Central memory CD4-positive, alpha-beta T cell (primary cell): ENCODE results near the gene TEDC1.

Experiments used
- DNase-seq: peaks from one replicate; pipeline ENCODE4 v3.0.0; 2022

The TEDC1 gene

GRCh38 chr14:105527381-105527825 lies 36.4 kb downstream of the TEDC1 start:
- no peak for DNase-seq

DNA sequence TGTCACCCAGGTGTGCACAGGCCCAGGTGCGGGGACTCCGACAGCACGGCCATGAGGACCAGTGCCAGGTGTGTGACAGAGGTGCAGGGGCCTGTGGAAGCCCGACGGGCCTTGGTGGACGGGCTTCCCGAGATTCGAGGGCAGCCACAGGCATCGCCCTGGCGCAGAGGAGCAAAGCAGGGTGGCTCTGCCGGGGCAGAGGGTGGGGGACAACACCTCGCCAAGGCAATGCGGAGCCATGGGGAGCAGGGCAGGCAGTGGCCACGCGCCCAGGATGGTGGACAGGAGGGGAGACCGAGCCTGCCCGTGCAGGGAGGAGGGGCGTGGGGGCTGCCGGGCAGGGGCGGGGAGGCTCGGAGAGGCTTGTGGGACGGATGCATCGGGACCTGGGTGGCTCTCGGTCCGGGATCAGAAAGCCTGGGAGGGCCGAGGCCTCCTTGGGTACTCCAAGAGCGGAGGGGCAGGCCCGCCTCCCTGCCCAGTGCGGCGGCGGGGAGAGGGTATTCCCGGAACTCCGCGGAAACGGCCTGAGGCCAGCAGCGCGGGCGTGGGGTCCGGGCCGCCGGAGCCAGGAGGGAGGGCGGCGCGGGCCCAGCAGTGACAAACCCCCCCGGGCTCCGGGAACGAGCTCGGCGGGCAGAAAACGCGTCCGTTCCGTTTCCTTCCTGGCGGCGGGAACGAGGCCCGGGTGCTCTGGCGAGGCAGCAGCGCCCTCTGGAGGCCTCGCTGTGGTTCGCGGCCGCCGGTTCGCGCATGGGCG lies 37.0 kb downstream of the TEDC1 start:
- peak; percentile 73 for DNase-seq

DNA sequence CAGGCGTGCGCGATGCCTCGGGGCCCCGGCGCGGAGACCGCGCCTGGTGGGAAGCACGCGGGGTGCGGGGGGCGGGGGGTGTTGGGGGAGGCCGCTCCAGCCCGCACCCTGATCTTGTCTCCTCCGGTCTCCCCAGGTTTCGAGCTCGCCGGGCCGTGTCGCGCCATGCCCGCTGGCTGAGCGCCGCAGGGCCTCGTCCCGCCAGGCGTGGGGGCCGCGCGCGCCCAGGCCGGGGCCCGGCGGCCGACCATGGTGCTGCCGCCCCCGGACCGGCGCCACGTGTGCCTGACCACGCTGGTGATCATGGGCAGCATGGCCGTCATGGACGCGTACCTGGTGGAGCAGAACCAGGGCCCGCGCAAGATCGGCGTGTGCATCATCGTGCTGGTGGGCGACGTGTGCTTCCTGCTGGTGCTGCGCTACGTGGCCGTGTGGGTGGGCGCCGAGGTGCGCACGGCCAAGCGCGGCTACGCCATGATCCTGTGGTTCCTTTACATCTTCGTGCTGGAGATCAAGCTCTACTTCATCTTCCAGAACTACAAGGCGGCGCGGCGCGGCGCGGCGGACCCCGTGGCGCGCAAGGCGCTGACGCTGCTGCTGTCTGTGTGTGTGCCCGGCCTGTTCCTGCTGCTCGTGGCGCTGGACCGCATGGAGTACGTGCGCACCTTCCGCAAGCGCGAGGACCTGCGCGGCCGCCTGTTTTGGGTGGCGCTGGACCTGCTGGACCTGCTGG lies 37.7 kb downstream of the TEDC1 start:
- DNase-seq, result no peak

DNA sequence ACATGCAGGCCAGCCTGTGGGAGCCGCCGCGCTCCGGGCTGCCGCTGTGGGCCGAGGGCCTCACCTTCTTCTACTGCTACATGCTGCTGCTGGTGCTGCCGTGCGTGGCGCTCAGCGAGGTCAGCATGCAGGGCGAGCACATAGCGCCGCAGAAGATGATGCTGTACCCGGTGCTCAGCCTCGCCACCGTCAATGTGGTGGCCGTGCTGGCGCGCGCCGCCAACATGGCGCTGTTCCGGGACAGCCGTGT lies 38.2 kb downstream of the TEDC1 start:
- DNase-seq, result no peak

- peak; percentile 42 for DNase-seq
Observed at GRCh38 chr14:105529569-105530284, 38.7 kb downstream of the TEDC1 start.

GRCh38 chr14:105530285-105531087 lies 39.4 kb downstream of the TEDC1 start:
- no peak for DNase-seq

GRCh38 chr14:105531088-105531893 lies 40.2 kb downstream of the TEDC1 start:
- DNase-seq, result no peak

DNA sequence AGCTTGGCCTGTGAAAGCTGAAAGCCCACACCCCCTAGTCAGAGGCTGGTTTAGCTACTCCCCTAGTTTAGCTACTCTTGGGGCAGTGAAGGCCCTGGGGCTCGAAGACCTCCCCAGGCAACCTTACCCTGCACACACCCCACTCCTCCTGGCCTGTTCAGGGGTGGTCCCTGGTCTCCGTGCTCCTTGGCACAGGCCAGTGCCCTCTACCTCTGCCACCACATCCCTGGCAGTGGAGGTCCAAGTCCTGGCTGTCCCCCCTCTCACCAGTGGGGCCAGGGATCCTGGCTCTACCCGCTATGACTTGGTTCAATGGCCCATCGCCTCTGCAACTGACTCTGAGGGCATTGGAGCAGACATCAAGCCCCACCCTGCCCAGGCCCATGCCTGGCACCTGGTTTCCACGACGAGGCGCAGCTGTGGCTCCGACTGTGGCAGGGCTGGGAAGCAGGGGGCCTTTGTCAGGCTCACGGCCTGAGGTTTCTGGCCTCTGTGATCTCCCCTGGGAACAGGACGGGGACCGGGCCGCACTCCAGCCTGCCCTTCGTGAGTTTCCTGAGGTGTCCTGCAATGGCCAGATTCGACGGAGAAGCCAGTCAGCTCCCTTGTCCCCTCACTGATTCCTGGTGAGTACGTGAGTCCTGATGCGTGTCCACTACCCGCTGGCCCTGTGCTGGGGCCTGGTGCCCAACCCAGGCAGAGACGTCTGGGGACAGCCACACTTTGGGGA lies 41.0 kb downstream of the TEDC1 start:
- DNase-seq, result no peak

- no peak for DNase-seq
Observed at GRCh38 chr14:105532735-105533141, 41.7 kb downstream of the TEDC1 start.

DNA sequence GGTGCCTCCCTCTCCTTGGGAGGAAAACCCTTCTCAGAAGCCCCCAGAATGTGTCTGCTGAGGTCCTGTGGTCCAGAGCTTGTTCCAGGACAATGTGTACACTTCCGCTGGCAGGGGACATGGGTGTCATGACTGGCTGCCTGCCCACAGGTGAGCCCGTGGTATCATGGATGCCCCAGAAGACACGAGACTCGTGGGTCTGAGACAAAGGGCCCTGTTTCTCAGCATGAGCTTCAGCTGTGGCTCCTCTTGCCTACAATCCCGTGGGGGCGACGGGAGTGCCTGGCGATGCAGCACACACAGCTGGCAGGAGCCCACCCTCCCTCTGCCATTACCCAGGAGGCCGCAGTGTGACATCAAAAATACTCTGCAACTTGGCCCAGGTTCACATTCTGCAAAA lies 42.3 kb downstream of the TEDC1 start:
- DNase-seq, result no peak

DNA sequence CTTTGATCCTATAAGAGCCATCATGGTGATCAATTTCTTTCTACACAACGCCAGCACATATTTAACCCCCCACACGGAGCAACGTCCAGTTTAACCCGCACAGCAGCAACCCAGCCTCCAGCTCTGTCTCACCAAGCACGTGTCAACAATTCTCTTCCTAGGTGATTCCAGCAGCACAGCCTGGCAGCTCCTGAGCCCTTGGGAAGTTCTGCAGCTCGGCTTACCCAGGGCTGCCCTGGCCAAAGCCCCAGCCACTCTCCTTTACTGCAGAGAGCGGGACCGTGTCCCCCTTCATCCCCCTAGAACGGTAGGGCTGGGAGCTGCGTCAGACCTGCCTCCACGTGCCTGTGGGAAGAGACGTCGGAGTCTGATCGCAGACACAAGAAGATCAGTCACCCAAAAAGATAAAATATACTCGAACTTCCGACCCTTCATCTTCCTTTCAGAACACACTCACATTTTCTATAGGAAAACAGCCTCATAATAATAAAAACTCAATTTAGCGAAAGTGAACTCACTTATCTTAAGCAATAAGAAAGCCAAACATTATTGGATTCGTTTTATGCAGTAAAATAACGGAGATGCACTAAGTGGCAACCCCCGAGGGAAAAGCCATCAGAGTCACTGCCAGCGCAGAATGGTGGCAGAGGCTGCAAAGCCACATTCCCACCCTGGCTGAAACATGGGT lies 42.9 kb downstream of the TEDC1 start:
- no peak for DNase-seq

DNA sequence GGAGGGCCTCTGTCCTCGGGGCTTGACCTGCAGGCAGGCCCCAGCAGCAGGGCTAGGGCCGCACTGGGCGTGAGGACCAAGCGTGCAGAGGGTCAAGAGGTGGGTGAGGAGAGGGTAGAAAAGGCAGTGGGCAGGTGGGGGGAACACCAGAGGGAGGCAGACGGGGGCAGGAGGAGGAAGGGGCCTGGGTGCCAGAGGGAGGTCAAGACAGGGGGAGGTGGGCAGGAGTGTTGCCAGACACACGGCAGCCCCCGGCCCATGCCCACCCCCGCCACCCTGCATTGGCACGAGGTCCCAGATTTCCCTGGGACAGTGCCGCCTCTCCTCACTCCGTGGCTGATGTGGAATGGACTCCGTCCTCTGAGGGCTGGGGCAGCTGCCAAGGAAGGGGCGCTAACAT lies 43.5 kb downstream of the TEDC1 start:
- no peak for DNase-seq

- no peak for DNase-seq
Observed at GRCh38 chr14:105536051-105536450, 45.0 kb downstream of the TEDC1 start.

GRCh38 chr14:105536691-105537579 lies 45.9 kb downstream of the TEDC1 start:
- no peak for DNase-seq

DNA sequence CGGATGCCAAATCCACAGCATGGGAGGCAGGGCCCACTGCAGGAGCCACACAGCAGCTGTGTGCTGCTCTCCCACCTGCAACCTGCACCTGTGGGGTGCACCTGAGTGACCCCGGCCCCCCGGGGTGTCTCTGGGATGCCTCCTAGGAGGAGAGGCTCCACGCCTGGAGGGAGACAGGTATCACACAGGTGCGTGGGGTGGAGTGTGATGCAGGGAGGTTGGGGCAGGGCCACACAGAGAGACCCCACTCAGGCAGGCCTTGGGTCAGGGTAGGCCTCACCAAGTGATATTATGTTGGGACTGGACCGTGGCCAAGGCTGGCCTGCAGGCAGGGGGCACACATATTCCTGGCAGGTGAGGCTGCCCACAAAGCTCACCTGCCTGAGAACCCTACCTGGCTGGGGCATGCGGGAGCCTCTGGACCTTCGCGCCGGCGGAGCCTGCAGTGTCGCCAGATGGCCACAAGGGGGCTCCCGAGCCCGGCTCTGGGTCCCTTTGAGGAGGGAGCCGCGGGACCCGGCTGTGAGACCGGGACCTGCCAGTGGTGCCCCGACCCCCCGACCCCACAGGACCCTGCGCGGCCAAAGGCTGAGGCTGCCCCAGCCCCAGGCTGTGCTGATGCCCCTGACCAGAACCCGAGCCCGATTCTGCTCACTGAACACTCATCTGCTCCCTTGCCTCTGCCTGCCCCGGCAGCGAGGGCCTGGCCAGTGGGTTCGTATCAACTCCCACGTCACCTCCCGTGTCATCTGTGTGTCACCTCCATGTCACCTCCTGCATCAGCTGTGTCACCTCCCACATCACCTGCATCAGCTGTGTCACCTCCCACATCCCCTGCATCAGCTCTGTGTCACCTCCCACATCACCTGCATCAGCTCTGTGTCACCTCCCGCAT lies 46.8 kb downstream of the TEDC1 start:
- peak; percentile 54 for DNase-seq

- DNase-seq, result no peak
Observed at GRCh38 chr14:105538481-105539049, 47.5 kb downstream of the TEDC1 start.

- no peak for DNase-seq
Observed at GRCh38 chr14:105540811-105541210, 49.8 kb downstream of the TEDC1 start.

GRCh38 chr14:105541218-105541875 lies 50.3 kb downstream of the TEDC1 start:
- DNase-seq, result no peak
